SK-N-SH (cell line): Measurements from ENCODE around the gene SPATA13.

ENCODE experiments used
- CTCF ChIP-seq: fragments of 200-600 bp; sonication (generic); IDR thresholded peaks from 2 replicates; pipeline ENCODE4 v1.6.1; 2017; ENCODE audit warnings: antibody characterized with exemption, mild to moderate bottlenecking, moderate library complexity
- EZH2phosphoT487 ChIP-seq: fragments of 200-600 bp; sonication (generic); IDR thresholded peaks from 2 replicates; pipeline ENCODE4 v1.6.1; 2017; ENCODE audit warnings: low read depth, mixed run types, mild to moderate bottlenecking, antibody characterized with exemption, moderate library complexity, borderline replicate concordance
- NRF1 ChIP-seq: IDR thresholded peaks from 2 replicates; pipeline ENCODE4 v1.6.1; 2012; ENCODE audit warnings: low read depth, mild to moderate bottlenecking, low read length
- POLR2AphosphoS5 ChIP-seq: IDR thresholded peaks from 2 replicates; pipeline ENCODE4 v1.6.1; 2012; ENCODE audit warnings: low read depth, low read length
- RAD21 ChIP-seq: IDR thresholded peaks from 2 replicates; pipeline ENCODE4 v1.6.1; 2012; ENCODE audit warnings: mild to moderate bottlenecking, low read length
- RXRA ChIP-seq: IDR thresholded peaks from 2 replicates; pipeline ENCODE4 v1.4.0; 2012; ENCODE audit warnings: low read depth, mild to moderate bottlenecking, borderline replicate concordance
- USF2 ChIP-seq: fragments of 150-350 bp; IDR thresholded peaks from 2 replicates; pipeline ENCODE4 v1.6.1; 2017; ENCODE audit warnings: antibody characterized with exemption, low read length, low read depth, borderline replicate concordance
- ZBTB33 ChIP-seq: IDR thresholded peaks from 2 replicates; pipeline ENCODE4 v1.4.0; 2012; ENCODE audit warnings: low read depth, borderline replicate concordance

- TF ChIP-seq POLR2AphosphoS5 (no peak), ZBTB33 (no peak), RXRA (no peak), CTCF (no peak), NRF1 (no peak), RAD21 (no peak), EZH2phosphoT487 (no peak), USF2 (no peak)
Observed at GRCh38 chr13:24232474-24232873, 72.0 kb downstream of the SPATA13 start.
